NCI-H2196 (cell line): ENCODE results near the gene SLC26A6.

Experiments
- DNase-seq: peaks from one replicate; lab custom pipeline; 2025; ENCODE audit not compliant: unreplicated experiment; lab: John Stamatoyannopoulos, UW

SLC26A6 gene

GRCh38 chr3:48633256-48633655 lies 2.0 kb downstream of the SLC26A6 start:
- DNase-seq: no peak

- no peak for DNase-seq
Observed at GRCh38 chr3:48631516-48632448, 3.5 kb downstream of the SLC26A6 start.

GRCh38 chr3:48630833-48631232 lies 4.4 kb downstream of the SLC26A6 start:
- no peak for DNase-seq

- no peak for DNase-seq
Observed at GRCh38 chr3:48630407-48630806, 4.9 kb downstream of the SLC26A6 start.

GRCh38 chr3:48629894-48630293 lies 5.4 kb downstream of the SLC26A6 start:
- DNase-seq: no peak

- DNase-seq: no peak
Observed at GRCh38 chr3:48628277-48629017, 6.8 kb downstream of the SLC26A6 start.

GRCh38 chr3:48625600-48625999 lies 9.7 kb downstream of the SLC26A6 start:
- no peak for DNase-seq

GRCh38 chr3:48624767-48625166 lies 10.5 kb downstream of the SLC26A6 start:
- no peak for DNase-seq

- peak; percentile 55 for DNase-seq
Observed at GRCh38 chr3:48623851-48624547, 11.3 kb downstream of the SLC26A6 start.

GRCh38 chr3:48621461-48621869 lies 13.8 kb downstream of the SLC26A6 start, which contains the start of gene TMEM89:
TMEM89 (minus strand) TSS chr3:48621769; CDS start chr3:48621756, 13 bp downstream.
- no peak for DNase-seq

- no peak for DNase-seq
Observed at GRCh38 chr3:48619541-48620524, 15.4 kb downstream of the SLC26A6 start.

- DNase-seq: no peak
Observed at GRCh38 chr3:48617559-48617958, 17.7 kb downstream of the SLC26A6 start.

GRCh38 chr3:48614044-48614443 lies 21.2 kb downstream of the SLC26A6 start:
- no peak for DNase-seq

- DNase-seq: no peak
Observed at GRCh38 chr3:48612309-48612708, 23.0 kb downstream of the SLC26A6 start.

GRCh38 chr3:48609088-48610005 lies 25.9 kb downstream of the SLC26A6 start, which contains the start of gene UQCRC1:
UQCRC1 (minus strand) TSS chr3:48609646; CDS start chr3:48609620, 26 bp downstream.
- DNase-seq: peak; percentile 81

- peak; percentile 3 for DNase-seq
Observed at GRCh38 chr3:48607519-48607918, 27.7 kb downstream of the SLC26A6 start.

- DNase-seq: no peak
Observed at GRCh38 chr3:48601622-48601994, 33.7 kb downstream of the SLC26A6 start.

- DNase-seq: no peak
Observed at GRCh38 chr3:48600711-48601621, 34.3 kb downstream of the SLC26A6 start.
